GM18951 (cell line): Measurements from ENCODE around the gene KCNH8.

Source experiments
- POLR2A ChIP-seq: IDR thresholded peaks from 4 replicates; pipeline ENCODE4 v1.6.1; 2011; ENCODE audit warnings: mild to moderate bottlenecking; ENCODE audit not compliant: insufficient read length, insufficient read depth; ENCODE audit errors: extremely low read depth
- in situ Hi-C: fragments of 300-500 bp; cut with MboI; formaldehyde crosslinking; loops from one replicate; pipeline ENCODE4 v1.12.0; 2022; ENCODE audit warnings: low sequenced_read_pairs, mixed read lengths, inconsistent platforms; ENCODE audit not compliant: unreplicated experiment

The KCNH8 gene

GRCh38 chr3:19396726-19397125 is 248.4 kb downstream of the KCNH8 start:
- TF ChIP-seq POLR2A, result no peak
- in situ Hi-C loops, result no loop called here

GRCh38 chr3:19399356-19399755 is 251.0 kb downstream of the KCNH8 start:
- in situ Hi-C loops, result no loop called here

GRCh38 chr3:19399836-19400235 is 251.5 kb downstream of the KCNH8 start:
- no peak for TF ChIP-seq POLR2A
- in situ Hi-C loops, result no loop called here

More at GRCh38 chr3:19399356-19399755, 251.0 kb downstream of the KCNH8 start:
- no peak for TF ChIP-seq POLR2A

GRCh38 chr3:19420159-19420558 is 271.8 kb downstream of the KCNH8 start:
- no peak for TF ChIP-seq POLR2A
- in situ Hi-C loops, result no loop called here

GRCh38 chr3:19425825-19426224 is 277.5 kb downstream of the KCNH8 start:
- no peak for TF ChIP-seq POLR2A
- in situ Hi-C loops, result no loop called here

GRCh38 chr3:19427422-19428149 is 279.3 kb downstream of the KCNH8 start:
- TF ChIP-seq POLR2A, result no peak
- in situ Hi-C loops, result no loop called here

GRCh38 chr3:19428729-19429128 is 280.4 kb downstream of the KCNH8 start:
- in situ Hi-C loops, result no loop called here
- no peak for TF ChIP-seq POLR2A

- in situ Hi-C loops, result no loop called here
- TF ChIP-seq POLR2A, result no peak
These were observed 284.4 kb downstream of the KCNH8 start for GRCh38 chr3:19432669-19433068.

- in situ Hi-C loops, result no loop called here
- TF ChIP-seq POLR2A, result no peak
These were observed 288.4 kb downstream of the KCNH8 start for GRCh38 chr3:19436746-19437145.

GRCh38 chr3:19439944-19440343 is 291.6 kb downstream of the KCNH8 start:
- no peak for TF ChIP-seq POLR2A

GRCh38 chr3:19446138-19446537 is 297.8 kb downstream of the KCNH8 start:
- in situ Hi-C loops, result no loop called here
- no peak for TF ChIP-seq POLR2A

More at GRCh38 chr3:19439944-19440343, 291.6 kb downstream of the KCNH8 start:
- in situ Hi-C loops, result no loop called here

GRCh38 chr3:19446687-19447086 is 298.4 kb downstream of the KCNH8 start:
- no peak for TF ChIP-seq POLR2A

GRCh38 chr3:19455546-19455945 is 307.2 kb downstream of the KCNH8 start:
- no peak for TF ChIP-seq POLR2A
- in situ Hi-C loops, result no loop called here

More at GRCh38 chr3:19446687-19447086, 298.4 kb downstream of the KCNH8 start:
- in situ Hi-C loops, result no loop called here

GRCh38 chr3:19456738-19457137 is 308.4 kb downstream of the KCNH8 start:
- in situ Hi-C loops, result no loop called here
- no peak for TF ChIP-seq POLR2A
